Measurements from ENCODE around the gene CORO2A. TPM values are rescaled to one million over a fixed set of nuclear protein-coding genes. Genes with fewer than 3 reads are reported as not detected.

The CORO2A gene
- total RNA-seq, 1 experiment from 2014 or later, result 24.3 TPM

- Mint-ChIP-seq H3K27ac (ENCODE audit: unreplicated experiment) (no peak overlapping the region), H3K9me3 (ENCODE audit: low read depth, unreplicated experiment) (no peaks in the 10 kb centered on the region), H3K36me3 (ENCODE audit: insufficient read depth, unreplicated experiment) (peaks cover 7% of the 10 kb centered on the region), H3K27me3 (ENCODE audit: unreplicated experiment) (no peaks in the 10 kb centered on the region), H3K4me1 (ENCODE audit: low read depth, unreplicated experiment) (peaks cover 1% of the 10 kb centered on the region), H3K4me3 (ENCODE audit: low read depth, unreplicated experiment) (no peak overlapping the region)
- no TSS peak for BruUV-seq (replicated peaks)
- CTCF ChIA-PET, result no interaction called here
- intact Hi-C loops (cut with micrococcal nuclease; ENCODE audit: unreplicated experiment), result no loop called here
- no peak for DNase-seq
- TF ChIP-seq, protein P1, sequence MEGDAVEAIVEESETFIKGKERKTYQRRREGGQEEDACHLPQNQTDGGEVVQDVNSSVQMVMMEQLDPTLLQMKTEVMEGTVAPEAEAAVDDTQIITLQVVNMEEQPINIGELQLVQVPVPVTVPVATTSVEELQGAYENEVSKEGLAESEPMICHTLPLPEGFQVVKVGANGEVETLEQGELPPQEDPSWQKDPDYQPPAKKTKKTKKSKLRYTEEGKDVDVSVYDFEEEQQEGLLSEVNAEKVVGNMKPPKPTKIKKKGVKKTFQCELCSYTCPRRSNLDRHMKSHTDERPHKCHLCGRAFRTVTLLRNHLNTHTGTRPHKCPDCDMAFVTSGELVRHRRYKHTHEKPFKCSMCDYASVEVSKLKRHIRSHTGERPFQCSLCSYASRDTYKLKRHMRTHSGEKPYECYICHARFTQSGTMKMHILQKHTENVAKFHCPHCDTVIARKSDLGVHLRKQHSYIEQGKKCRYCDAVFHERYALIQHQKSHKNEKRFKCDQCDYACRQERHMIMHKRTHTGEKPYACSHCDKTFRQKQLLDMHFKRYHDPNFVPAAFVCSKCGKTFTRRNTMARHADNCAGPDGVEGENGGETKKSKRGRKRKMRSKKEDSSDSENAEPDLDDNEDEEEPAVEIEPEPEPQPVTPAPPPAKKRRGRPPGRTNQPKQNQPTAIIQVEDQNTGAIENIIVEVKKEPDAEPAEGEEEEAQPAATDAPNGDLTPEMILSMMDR (IDR thresholded peaks at IDR 0.05; ENCODE audit: unreplicated experiment), result no peak
These were observed 39.5 kb upstream of the CORO2A start for GRCh38 chr9:98231770-98232478.

DNA sequence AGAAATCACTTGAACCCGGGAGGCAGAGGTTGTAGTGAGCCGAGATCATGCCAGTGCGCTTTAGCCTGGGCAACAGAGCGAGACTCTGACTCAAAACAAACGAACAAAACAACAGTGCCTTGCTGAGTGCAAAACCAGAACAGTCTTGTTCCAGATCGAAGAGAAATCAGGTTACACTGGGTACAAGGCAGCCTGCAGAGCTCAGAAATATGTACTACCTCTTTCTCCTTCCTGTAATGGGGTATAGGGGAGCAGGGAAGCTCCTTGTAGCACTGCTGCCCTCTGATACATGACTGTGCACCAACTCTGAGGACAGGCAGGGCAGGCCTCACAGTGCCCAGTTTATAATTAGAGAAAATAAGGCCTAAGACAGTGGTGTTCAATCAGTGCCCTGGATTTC lies 38.4 kb upstream of the CORO2A start:
- TF ChIP-seq, protein P1 (IDR thresholded peaks at IDR 0.05; ENCODE audit: unreplicated experiment), result no peak
- Mint-ChIP-seq H3K27me3 (ENCODE audit: unreplicated experiment) (no peaks in the 10 kb centered on the region), H3K27ac (ENCODE audit: unreplicated experiment) (no peak overlapping the region), H3K36me3 (ENCODE audit: insufficient read depth, unreplicated experiment) (peaks cover 12% of the 10 kb centered on the region), H3K4me1 (ENCODE audit: low read depth, unreplicated experiment) (peaks cover 9% of the 10 kb centered on the region), H3K4me3 (ENCODE audit: low read depth, unreplicated experiment) (no peak overlapping the region), H3K9me3 (ENCODE audit: low read depth, unreplicated experiment) (no peaks in the 10 kb centered on the region)
- intact Hi-C loops (cut with micrococcal nuclease; ENCODE audit: unreplicated experiment), result no loop called here
- DNase-seq, result no peak
- CTCF ChIA-PET, result no interaction called here
- no TSS peak for BruUV-seq (replicated peaks)

GRCh38 chr9:98230304-98230703 lies 37.9 kb upstream of the CORO2A start:
- Mint-ChIP-seq H3K4me1 (ENCODE audit: low read depth, unreplicated experiment) (peaks cover 9% of the 10 kb centered on the region), H3K9me3 (ENCODE audit: low read depth, unreplicated experiment) (no peaks in the 10 kb centered on the region), H3K36me3 (ENCODE audit: insufficient read depth, unreplicated experiment) (peaks cover 12% of the 10 kb centered on the region), H3K27ac (ENCODE audit: unreplicated experiment) (no peak overlapping the region), H3K4me3 (ENCODE audit: low read depth, unreplicated experiment) (no peak overlapping the region), H3K27me3 (ENCODE audit: unreplicated experiment) (no peaks in the 10 kb centered on the region)
- intact Hi-C loops (cut with micrococcal nuclease; ENCODE audit: unreplicated experiment), result no loop called here
- TF ChIP-seq, protein P1 (IDR thresholded peaks at IDR 0.05; ENCODE audit: unreplicated experiment), result no peak
- DNase-seq, result no peak
- BruUV-seq (replicated peaks), result no TSS peak
- CTCF ChIA-PET, result no interaction called here

DNA sequence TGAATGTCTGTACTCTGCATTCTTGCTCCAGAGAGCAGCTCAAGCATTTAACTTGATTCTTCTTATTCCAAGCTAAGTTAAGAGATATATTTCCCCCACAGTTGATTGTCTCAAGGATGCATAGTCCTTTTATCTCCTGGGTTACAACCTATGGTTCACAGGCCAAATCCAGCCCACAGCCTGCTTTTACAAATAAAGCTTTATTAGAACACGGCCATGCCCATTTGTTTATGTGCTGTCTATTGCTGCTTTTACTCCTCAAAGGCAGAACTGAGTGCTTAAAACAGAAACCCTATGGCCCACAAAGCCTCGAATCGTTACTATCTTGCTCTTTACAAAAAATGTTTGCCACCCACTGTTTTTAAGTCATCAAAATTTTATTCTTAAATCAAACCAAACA lies 37.2 kb upstream of the CORO2A start:
- no TSS peak for BruUV-seq (replicated peaks)
- no peaks in the 10 kb centered on the region for H3K27me3 Mint-ChIP-seq (ENCODE audit: unreplicated experiment)
- CTCF ChIA-PET, result no interaction called here
- H3K27ac Mint-ChIP-seq (ENCODE audit: unreplicated experiment), result no peak overlapping the region
- TF ChIP-seq, protein P1 (IDR thresholded peaks at IDR 0.05; ENCODE audit: unreplicated experiment), result no peak
- intact Hi-C loops (cut with micrococcal nuclease; ENCODE audit: unreplicated experiment), result no loop called here
- no peak for DNase-seq
- H3K9me3 Mint-ChIP-seq (ENCODE audit: low read depth, unreplicated experiment), result no peaks in the 10 kb centered on the region
- H3K4me1 Mint-ChIP-seq (ENCODE audit: low read depth, unreplicated experiment), result peaks cover 9% of the 10 kb centered on the region
- peaks cover 12% of the 10 kb centered on the region for H3K36me3 Mint-ChIP-seq (ENCODE audit: insufficient read depth, unreplicated experiment)
- no peak overlapping the region for H3K4me3 Mint-ChIP-seq (ENCODE audit: low read depth, unreplicated experiment)

All from Calu3 (cell line).